GM18858 (cell line): ENCODE results near the gene TLK2.
"Not testable (repeated sequence)": the region's sequence is repeated elsewhere in the genome, so short reads cannot be mapped to it uniquely, and the experiment has no call there.

Experiments used
- ATAC-seq: cut with Tn5 transposase; IDR thresholded peaks from one replicate; pipeline ENCODE4 v1.9.1; 2021; ENCODE audit not compliant: unreplicated experiment

TLK2 gene

GRCh38 chr17:62478424-62478879, at the start of gene TLK2:
TLK2 (plus strand) TSS chr17:62478825; CDS start chr17:62481126, 2,301 bp downstream.
- peak; percentile 48 for ATAC-seq

DNA sequence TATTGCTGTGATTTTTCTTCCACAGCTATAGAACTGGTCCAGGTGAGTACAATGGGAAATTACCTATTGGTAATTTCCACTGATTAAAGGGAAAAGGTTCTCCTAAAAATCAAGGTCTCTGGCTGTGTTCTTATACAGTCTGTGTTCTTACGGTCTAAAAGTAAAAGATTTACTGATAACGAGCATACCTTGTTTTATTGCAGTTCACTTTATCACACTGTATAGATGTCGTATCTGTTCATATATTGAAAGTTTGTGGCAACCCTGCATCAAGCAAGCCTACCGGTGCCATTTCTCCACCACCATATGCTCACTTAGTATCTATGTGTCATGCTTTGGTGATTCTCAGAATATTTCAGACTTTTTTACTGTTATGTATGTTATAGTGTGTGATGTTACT, 43.4 kb upstream of the TLK2 start:
- ATAC-seq: not testable (repeated sequence)

DNA sequence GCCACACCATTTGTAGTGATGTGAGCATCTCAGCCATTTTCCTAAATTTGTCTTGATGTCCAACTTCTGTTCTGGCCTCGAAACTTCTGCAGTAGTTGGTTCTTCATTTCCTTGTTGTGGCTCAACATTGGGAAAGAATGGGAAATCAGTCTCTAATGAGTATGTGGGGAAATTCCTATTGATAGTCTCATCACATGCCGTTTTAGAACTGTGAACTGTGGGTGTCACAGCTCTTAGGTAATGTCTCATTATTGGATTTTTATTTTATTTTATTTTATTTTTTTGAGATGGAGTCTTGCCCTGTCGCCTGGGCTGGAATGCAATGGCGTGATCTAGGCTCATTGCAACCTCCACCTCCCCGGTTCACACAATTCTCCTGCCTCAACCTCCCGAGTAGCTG, 37.4 kb upstream of the TLK2 start:
- ATAC-seq: not testable (repeated sequence)

GRCh38 chr17:62444063-62444462, 34.6 kb upstream of the TLK2 start:
- ATAC-seq: no peak

- not testable (repeated sequence) for ATAC-seq
These were observed 32.8 kb upstream of the TLK2 start for GRCh38 chr17:62445791-62446190.

- not testable (repeated sequence) for ATAC-seq
These were observed 26.4 kb upstream of the TLK2 start for GRCh38 chr17:62452195-62452594.

DNA sequence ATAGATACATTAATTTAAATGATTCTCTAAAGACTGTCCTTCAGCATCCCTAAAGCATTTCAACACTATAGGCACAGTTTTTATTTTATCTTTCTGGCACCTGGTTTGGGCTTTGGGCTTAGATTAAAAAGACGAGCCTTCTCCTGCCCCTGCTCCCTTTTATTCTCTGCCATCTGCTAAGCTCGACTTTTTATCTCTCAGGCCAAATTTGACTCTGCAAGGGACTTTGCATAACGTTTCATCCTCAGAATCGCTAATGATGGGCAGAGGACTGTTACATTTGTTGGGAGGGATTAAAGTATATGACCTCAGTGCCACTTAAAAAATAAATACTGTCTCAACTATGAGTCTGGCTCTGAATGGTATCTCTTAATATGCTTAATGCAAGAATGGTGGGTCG, 25.6 kb upstream of the TLK2 start:
- ATAC-seq: not testable (repeated sequence)

DNA sequence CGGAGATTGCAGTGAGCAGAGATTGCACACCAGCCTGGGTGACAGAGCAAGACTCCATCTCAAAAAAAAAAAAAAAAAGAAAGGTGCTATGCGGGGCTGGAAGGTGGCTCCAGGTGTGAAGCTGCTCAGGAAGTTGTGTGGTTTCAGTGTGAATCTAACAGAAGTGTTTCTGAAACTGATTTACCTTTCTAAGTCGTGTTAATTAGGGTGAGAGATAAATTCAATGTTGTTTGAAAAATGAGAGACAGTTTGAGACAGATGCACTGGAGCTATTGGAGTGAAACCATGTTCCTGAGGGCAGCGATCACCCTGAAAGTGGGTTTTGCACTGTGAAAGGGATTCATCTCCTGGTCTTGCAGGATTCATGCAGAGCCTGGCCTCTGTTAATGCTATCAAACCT, 25.0 kb upstream of the TLK2 start:
- ATAC-seq: not testable (repeated sequence)

GRCh38 chr17:62454111-62454510, 24.5 kb upstream of the TLK2 start:
- ATAC-seq: peak; percentile 42

- no peak for ATAC-seq
These were observed 22.6 kb upstream of the TLK2 start for GRCh38 chr17:62456016-62456415.

- not testable (repeated sequence) for ATAC-seq
These were observed 20.1 kb upstream of the TLK2 start for GRCh38 chr17:62458483-62458882.

DNA sequence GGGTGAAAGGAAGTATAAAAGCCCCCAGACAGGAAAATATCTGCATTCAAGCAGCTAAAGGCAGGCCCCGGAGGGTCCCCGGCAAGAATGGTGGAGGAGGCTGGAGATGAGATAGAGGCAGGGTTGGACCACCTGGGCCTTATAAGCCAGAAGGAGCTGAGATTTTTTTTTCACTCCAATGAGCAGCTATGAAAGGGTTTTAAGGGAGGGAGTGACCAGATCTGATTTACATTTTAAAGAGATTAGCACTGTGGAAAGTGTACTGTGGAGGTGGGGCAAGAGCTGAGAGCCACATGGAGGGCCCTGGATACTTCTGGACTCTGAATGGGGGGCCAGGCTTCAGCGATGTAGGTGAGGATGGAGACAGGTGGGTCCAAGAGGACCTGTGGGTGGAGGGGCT, 14.2 kb upstream of the TLK2 start:
- ATAC-seq: not testable (repeated sequence)

DNA sequence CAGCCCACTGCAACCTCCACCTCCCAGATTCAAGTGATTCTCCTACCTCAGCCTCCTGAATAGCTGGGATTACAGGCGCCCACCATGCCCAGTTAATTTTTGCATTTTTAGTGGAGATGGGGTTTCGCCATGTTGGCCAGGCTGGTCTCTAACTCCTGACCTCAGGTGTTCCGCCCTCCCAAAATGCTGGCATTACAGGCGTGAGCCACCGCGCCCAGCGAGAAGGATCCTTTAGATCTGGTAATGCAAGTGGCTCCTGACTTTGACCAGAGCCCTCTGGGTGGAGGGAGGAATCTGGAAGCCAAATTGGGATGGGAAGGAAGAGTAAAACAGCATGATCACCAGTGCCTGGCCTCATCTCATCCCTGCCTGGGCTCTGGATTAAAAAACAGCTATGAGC, 13.4 kb upstream of the TLK2 start:
- not testable (repeated sequence) for ATAC-seq

- not testable (repeated sequence) for ATAC-seq
These were observed 7.8 kb upstream of the TLK2 start for GRCh38 chr17:62470666-62471379.

- ATAC-seq: not testable (repeated sequence)
These were observed 7.2 kb upstream of the TLK2 start for GRCh38 chr17:62471380-62471880.

DNA sequence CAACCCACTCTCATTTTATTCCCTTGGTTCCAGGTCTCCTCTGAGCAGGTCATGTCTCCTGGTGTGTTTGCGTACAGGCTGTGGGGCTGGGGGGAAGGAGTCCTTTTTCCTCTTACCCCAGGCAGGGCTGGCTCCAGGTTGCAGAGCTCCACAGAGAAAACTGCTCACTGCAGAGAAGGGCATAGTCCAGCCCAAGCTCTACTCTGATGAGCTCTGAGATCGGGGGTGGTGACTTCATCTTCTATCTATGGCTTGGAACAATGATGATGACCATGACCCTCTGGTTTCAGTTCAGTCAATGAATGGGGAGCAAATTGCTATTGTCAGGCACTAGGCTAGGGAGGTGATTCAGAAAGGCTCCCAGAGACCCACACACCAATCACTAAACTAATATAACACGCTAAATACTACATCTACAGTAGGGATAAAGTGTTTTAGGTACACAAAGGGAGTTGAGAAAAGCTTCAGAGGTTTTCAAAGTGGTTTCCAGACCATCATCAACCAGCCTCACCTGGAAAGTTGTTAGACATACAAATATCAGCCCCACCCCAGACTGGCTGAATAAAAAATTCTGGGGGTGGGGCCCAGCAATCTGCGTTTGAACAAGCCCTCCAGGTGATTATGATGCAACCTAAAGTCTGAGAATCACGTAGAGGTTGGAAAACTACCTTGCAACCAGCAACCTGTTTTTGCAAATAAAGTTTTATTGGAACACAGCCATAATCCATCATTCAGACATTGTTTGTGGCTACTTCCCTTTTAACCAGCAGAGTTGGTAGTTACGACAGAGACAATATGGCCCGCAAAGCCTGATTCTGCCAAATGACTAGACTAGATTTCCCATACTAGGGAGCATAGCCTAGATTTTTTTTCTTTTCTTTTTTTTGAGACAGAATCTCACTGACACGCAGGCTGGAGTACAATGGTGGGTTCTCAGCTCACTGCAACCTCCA, 5.3 kb upstream of the TLK2 start:
- not testable (repeated sequence) for ATAC-seq

DNA sequence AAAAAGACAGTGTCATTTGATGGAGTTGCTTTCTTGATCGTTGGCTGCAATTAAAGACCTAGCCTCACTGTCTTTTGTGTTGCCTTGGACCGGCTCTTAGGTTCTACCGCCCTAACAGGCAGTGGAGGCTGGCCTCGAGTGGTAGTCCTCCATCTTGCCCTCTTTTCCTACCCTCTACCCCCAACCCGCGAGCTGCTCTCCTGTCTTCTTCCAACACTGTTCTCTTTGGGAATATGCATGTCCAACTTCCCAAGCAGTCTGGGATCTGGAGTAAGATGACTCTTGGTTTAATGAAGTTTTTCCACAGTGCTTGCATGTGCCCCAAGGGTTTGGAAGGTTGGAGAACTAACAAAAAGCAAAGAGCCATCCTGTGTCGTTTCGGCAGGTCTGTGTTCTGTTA, 1.5 kb upstream of the TLK2 start:
- ATAC-seq: not testable (repeated sequence)

GRCh38 chr17:62477718-62478408, 762 bp upstream of the TLK2 start:
- peak; percentile 12 for ATAC-seq

GRCh38 chr17:62478880-62479638, 434 bp downstream of the TLK2 start:
- peak; percentile 23 for ATAC-seq

GRCh38 chr17:62479639-62480258, 1.1 kb downstream of the TLK2 start:
- not testable (repeated sequence) for ATAC-seq
